Activated CD4-positive, CD25-positive, alpha-beta regulatory T cell treated with anti-CD3 and anti-CD28 coated beads, Interleukin-2, amount 50 U/mL, for 72 hours (primary cell): ENCODE results near the gene MYL9.
"Not testable (repeated sequence)": the region's sequence is repeated elsewhere in the genome, so short reads cannot be mapped to it uniquely, and the experiment has no call there.

ENCODE experiments used
- DNase-seq: peaks from one replicate; pipeline ENCODE4 v3.0.0; 2021

The MYL9 gene

GRCh38 chr20:36549942-36550789 is 8.8 kb downstream of the MYL9 start:
- no peak for DNase-seq

- no peak for DNase-seq
These were observed 9.5 kb downstream of the MYL9 start for GRCh38 chr20:36550790-36551299.

- DNase-seq: no peak
These were observed 13.9 kb downstream of the MYL9 start for GRCh38 chr20:36555248-36555647.

GRCh38 chr20:36562724-36563123 is 21.4 kb downstream of the MYL9 start:
- no peak for DNase-seq

- no peak for DNase-seq
These were observed 22.1 kb downstream of the MYL9 start for GRCh38 chr20:36563374-36563773.

GRCh38 chr20:36564078-36564725 is 22.9 kb downstream of the MYL9 start:
- DNase-seq: not testable (repeated sequence)

GRCh38 chr20:36564726-36565121 is 23.4 kb downstream of the MYL9 start:
- DNase-seq: not testable (repeated sequence)

- no peak for DNase-seq
These were observed 24.2 kb downstream of the MYL9 start for GRCh38 chr20:36565520-36565919.

- DNase-seq: no peak
These were observed 28.6 kb downstream of the MYL9 start for GRCh38 chr20:36569847-36570429.

GRCh38 chr20:36571564-36572504 is 30.5 kb downstream of the MYL9 start:
- DNase-seq: no peak

- DNase-seq: peak; percentile 68
These were observed 31.4 kb downstream of the MYL9 start for GRCh38 chr20:36572701-36573102.

GRCh38 chr20:36573103-36573797 is 31.9 kb downstream of the MYL9 start, which contains the start of gene TGIF2:
Gene TGIF2 (plus strand): TSS chr20:36573597. CDS start chr20:36578775, 5,178 bp downstream.
- DNase-seq: peak; percentile 76

GRCh38 chr20:36573798-36574365 is 32.6 kb downstream of the MYL9 start:
- DNase-seq: no peak

- DNase-seq: peak; percentile 57
These were observed 33.2 kb downstream of the MYL9 start for GRCh38 chr20:36574366-36575135.

GRCh38 chr20:36576081-36576445 is 34.7 kb downstream of the MYL9 start:
- DNase-seq: no peak

GRCh38 chr20:36578356-36579041 is 37.2 kb downstream of the MYL9 start:
- DNase-seq: no peak

GRCh38 chr20:36579996-36580545 is 38.8 kb downstream of the MYL9 start:
- DNase-seq: no peak

- no peak for DNase-seq
These were observed 41.0 kb downstream of the MYL9 start for GRCh38 chr20:36582322-36582721.

- no peak for DNase-seq
These were observed 41.5 kb downstream of the MYL9 start for GRCh38 chr20:36582821-36583220.

- DNase-seq: no peak
These were observed 42.7 kb downstream of the MYL9 start for GRCh38 chr20:36584018-36584481.
